HG03064 (cell line): ENCODE measurements around the gene ITPR3.
"Not testable (repeated sequence)": the region's sequence is repeated elsewhere in the genome, so short reads cannot be mapped to it uniquely, and the experiment has no call there.

Experiments
- ATAC-seq: cut with Tn5 transposase; IDR thresholded peaks from one replicate; pipeline ENCODE4 v1.9.1; 2021; ENCODE audit warnings: low read depth; ENCODE audit not compliant: unreplicated experiment

ITPR3 gene

DNA sequence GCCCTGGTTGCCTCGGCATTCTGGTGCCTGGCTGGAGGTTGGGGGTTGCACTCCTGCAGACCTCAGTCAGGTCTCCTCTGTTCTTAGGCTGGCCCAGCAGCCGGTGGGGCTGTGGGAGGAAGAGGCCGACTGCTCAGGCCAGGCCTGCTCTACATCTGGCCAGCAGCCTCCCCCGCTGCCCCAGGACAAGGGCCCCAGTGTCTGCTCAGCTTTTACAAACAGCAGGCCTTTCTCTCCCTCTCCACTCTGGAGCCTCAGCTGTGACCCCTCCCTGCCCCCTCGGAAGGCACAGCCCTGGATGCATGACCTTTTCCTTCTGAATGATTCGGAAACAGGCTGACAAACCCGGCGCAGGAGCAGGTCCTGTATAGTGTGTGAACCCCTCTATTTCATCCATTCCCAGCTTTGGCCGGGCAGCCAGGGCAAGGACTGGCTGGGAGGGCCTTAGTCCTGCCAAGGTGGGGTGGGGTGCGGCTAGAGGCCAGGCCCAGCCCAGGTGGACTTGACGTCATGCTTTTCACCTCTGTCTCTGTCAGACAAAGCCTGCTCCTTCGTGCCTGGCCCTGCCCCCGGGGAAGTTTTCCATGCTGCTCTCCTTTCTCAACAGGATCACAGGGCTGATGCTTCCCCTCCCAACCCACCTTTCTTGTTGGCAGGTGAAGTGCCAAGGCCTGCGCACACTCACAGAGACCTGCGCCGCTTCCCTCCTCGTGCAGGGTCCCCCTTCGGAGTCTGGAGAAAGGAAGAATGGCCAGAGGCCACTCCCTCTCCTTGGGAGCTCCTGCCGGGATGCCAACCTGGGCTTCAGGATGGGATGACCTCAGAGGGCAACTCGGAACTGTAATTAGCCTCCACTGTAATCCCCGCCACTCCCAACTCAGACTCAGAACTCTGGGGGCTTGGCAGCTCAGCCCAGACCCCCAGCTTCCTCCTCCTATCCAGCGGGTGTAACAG lies 10.1 kb upstream of the ITPR3 start:
- no peak for ATAC-seq

DNA sequence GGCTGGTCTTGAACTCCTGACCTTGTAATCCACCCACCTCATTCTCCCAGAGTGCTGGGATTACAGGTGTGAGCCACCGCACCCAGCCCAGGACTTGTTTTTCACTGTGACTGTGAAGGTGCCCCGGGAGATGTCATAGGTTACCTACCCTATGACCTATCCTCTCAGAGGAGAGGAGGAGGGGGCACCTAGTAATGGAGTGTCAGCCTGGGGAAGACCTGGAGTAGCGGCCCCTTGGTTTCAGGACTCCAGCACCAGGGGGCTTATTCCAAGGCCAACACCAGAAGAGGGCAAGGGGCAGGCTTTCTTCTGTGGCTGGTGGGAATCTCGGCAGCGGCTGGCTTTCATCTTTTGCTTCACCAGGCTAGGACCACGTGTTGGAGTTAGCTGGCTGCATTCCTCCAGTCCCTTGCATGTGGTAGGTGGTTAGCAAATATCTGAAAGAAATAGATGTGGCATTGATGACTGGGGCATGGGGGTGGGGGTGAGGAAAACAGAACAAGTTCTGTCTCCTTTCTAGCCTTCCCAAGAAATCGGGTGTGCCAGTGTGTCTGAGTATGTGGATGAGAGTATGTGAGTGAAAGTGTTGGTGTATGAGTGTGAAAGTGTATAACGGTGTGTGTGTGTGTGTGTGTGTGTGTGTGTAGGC lies 7.9 kb upstream of the ITPR3 start:
- ATAC-seq: no peak

DNA sequence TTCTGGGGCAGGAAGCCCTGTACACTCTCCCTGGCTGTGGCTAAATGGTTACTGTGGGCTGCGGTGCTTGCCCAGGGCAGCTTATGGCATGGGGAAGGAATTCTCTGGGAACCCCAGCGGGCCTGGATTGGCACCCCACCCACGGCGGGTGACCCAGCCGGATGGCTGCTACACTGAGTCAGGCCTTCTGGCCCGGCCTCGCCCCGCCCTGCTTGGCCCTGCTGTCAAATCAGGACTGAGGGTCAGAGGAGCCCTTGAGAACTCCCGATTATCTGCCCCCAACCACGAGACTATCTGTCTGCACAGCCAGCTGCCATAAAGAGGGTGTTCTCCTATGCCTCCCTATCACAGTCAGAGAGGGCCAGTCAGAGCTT lies 7.3 kb upstream of the ITPR3 start:
- no peak for ATAC-seq

DNA sequence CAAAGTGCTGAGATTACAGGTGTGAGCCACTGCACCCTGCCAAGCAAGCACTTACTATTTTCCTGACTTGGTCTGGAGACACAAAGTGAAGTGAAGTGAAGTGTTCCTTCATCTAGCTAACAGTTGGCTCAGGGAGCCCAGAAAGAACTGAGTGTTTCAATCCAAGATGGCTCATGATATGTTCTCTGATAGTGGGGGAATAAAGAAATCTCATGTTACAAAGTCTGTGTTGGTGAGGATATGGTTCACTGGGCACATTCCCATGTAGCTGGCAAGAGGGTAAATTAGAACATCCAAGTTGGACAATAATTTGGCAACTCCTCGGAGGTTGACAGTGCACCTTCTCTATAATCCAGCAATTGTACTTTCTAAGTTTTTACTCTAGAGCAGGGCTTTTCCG lies 5.0 kb upstream of the ITPR3 start:
- no peak for ATAC-seq

DNA sequence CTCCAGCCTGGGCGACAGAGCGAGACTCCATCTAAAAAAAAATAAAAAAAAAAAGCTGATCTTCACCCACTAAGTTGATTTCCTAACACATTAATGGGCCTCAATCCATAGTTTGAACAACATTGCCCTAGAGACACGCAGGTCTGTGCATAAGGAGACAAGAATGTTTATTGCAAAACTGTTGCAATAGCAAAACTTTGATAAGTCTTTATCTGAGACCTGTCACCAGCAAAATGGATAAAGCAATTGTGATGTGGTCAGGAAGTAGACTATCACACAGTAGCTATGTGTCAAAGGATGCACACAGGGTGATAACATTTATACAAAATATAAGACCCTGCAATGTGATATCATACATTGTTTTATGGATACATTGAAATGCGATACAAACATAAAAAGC lies 4.2 kb upstream of the ITPR3 start:
- ATAC-seq: no peak

DNA sequence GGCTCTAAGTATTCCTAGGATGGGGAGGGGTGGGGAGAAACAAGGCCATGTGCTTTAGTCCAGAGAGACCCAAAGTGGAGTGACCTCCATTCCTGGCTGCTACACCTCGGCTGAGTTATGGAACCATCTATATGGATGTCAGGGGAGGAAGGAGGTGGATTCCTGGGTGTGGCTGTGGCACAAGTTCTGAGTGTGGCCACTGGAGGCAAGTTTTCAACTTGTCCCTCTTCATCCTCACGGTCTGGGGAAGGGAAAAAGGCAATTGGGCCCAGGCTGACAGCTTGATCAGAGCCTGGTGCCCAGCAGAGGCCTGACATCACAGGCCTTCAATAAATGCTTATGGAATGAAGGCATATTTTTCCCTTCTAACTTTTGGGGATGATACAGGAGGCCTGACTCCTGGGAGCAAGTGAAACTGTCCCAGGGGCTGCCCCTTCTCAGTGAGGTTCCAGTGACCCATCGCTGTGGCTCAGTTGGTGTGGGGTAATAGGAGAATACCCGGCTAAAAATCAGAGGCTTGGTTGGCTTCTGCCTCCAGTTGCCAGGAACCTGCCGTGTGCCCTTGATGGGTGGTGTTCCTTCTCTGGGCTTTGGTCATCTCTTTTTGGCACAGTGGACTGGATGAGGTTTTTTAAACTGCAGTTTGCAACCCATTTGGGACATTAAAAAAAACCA lies 1.8 kb upstream of the ITPR3 start:
- ATAC-seq: no peak

DNA sequence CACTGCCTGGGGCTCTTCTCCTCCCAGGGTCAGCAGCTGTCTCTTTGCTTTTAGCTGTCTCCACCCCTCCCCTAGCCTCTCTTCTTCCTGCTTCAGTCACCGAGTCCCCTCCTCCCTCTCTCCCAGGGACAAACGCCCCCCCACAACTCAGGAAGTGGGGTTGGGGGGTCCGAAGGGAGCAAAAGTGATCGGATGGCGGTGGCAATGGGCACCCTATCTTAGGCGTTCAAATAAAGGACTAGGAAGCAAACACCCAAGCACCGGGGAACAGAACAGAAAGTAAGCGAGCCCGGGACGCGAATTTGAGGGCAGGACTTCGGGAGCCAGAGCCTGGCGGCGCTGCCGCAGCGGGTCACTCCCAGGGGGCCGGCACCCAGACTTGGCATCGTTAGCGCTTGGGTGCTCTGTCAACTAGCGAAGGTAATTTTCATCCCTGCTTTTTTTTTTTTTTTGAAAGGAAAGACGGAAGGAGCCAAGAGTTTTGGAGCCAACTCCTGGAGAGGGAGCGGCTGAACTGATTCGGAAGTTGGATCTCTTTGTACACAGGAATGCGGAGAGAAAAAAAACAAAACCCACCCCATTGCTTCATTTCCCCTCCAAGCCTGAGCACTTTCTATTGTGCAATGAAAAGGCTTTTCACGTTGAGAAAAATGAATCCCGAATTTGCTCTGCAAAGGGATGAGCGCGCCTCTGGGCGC lies 815 bp upstream of the ITPR3 start:
- ATAC-seq: no peak

DNA sequence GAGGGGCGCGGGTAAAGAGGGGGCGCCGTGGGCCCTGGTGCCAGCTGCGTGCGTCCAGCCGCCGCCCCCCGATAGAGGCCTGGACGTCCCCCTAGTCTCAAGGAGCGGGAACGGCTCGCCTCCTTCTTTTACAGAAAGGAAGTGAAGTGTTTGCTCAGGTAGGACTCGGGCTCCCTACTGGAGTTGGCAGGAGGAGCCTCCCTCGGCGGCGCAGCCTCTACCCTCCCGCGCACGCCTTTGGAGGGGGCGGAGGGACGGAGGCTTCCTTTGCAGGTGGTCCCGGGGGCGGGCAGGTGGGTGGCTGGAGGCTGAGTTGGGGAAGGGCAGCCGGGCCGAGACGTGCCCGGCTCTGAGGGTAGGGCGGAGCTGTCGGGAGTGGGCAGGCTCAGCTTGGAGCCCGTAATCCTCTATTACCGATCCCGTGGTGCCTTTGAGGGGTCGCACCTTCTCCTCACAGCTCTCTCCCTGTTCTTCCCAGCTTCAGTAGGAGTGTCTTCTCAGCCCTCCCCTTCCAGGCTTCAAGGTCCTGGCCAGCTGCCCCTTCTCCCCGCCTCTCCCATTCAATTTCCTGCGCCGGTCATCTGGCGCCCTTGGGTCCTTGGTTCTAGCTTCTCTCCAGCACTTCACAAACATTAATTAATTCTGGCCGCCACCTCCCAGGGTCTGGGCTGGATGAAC lies 728 bp downstream of the ITPR3 start:
- peak; percentile 15 for ATAC-seq

DNA sequence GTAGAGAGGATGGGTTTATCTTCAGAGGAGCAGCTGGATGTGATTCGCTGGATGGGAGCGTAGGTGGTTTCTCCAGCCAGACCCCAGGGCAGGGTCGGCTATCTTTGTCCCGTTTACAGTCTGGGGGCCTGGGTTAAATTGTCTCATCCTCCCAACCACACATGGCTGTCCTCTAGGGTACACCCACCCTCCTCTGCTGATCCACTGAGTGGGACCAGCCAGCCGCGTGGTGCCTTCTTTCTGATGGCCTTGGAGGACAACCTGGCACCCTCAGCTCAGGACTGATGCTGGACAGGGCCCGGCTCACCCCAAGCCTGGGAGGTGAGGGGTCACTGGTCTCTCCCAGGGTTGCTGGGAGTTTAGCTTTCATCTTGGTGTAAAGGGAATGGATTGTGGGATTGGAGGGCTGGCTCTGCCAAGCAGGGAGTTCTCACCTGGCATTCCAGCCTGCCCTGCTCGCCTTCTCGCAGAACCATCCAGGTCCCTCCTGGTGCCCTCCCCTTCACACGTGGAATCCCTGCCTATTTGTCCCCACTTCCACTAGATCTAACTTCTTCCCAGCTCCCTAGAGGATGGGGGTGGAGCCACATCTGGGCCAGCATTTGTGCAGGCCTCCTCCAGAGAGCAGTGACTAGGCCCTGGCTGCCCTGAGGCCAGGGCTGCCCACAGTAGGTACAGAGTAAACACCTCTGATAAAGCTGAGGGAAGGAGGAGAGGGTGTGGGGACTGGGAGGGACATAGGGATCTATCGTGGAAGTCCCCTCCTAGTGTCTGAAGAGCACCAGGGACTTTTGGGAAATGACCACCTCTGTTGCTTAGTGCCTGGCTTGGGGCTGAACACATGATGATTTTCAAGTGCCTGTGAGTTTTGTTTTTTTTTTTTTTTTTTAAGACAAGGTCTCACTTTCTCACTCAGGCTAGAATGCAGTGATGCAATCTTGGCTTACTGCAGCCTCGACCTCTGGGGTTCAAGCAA lies 1.6 kb downstream of the ITPR3 start:
- ATAC-seq: no peak

DNA sequence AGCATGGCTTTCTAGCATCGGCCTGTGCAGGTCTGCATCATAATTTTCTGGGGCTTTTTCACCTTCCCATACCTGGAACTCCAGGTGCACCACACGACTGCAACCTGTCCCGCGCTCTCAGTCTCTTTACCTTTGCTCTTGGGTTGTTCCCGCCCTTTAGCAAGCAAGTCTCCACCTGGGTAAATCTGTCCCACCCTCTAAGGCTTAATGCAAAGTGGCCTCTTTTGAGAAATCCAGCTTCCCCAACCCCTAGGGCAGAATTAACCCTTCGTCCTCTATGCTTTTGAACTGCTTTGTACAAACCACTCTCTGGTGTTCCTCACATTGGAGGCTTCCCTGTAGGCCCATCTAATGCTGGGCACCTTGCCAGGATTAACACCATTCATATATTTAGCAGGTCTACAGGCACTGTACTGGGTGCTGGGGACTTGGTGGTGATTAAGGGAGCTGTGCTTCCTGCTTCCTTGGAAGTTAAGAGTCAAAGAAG lies 2.8 kb downstream of the ITPR3 start:
- ATAC-seq: no peak

DNA sequence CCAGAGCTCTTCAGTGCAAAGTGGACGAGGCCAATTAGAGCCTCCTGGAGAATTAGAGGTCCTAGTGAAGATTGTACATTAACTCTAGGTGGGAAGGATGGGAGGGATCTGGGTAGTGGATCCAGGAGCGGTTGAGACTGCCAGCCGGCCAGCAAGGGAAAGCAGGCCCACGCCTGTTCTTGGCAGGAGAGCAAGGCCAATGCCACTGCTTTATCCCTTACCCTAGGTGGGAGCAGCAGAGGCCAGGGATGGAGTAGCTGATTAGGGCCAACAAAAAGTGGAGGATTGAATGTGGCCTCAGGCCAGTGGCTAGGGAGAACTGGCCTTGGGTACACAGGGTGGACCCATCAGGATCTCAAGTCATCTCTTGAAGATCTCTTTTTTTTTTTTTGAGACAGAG lies 3.7 kb downstream of the ITPR3 start:
- ATAC-seq: no peak

DNA sequence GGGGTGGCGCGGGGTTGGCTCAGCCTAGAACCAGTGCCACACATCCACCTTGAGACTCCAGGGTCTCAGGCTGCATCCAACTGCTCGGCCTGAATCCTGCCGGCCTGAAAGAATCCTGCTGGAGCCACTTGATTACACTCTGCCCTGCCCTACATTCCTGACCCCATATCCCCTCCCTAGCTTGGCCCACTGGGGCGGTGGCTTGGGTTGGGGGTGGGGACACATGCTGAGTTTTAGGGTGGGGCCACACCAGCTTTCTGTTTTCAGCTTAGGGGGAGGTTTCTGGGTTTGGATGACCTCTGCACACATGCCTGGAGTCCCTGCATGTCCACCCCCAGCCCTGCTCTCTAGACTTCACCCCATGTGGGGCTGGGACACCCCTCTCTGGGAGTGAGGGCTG lies 6.8 kb downstream of the ITPR3 start:
- ATAC-seq: no peak

DNA sequence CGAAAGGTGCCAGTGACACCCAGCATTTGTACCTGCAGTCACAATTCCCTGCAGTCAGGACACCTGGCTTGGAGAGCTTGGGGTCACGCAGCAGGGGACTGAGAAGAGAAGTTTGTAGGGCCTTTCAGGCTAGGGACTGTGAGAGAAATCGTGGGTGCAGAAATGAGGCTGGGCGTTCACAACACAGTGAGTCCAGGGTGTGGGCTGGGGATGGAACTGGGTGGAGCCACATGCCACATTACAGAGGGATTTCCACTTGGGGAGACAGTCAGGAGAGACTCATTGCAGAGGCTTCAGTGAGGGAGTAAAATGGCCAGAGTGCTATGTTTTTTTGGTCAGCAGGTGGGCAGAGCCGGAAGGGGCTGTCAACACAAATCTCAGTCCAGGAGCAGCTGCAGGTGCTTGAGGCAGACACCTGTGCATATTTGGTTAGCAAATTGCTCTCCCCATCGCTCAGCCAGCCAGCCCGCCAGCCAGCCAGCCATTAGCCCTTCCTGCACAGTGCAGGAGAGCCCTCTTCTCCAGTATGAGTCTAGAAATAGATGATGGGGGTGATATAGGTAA lies 7.4 kb downstream of the ITPR3 start:
- ATAC-seq: no peak

DNA sequence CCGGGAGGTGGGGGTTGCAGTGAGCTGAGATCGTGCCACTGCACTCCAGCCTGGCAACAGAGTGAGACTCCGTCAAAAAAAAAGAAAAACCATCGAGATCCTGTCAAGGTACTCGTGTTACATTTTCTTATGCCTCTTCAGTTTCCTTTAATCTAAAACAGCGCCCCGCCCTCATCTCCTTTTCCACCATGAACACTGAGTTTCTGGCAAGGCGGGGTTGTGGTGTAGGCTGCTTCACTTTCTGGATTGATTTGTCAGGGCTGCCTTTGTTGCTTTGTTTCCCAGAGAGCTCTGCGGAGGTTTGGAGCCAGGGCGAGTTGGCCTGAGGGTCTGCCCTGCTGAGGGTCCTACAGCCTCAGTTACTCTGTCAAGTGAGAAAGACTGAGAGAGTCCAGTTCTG lies 8.9 kb downstream of the ITPR3 start:
- no peak for ATAC-seq

DNA sequence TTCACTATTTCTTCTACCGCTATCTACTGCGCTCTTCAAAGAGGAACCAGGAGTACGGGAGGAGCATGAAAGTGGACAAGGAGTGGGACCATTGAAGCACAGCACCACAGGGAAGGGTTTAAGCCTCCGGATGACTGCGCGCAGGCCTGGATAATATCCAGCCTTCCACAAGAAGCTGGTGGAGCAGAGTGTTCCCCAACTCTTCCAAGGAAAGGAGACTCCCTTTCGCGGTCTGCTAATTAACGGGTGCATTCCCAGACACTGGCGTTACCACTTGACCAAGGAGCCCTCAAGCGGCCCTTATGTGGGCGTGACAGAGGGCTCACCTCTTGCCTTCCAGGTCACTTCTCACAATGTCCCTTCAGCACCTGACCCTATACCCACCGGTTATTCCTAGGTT lies 10.4 kb downstream of the ITPR3 start:
- not testable (repeated sequence) for ATAC-seq

DNA sequence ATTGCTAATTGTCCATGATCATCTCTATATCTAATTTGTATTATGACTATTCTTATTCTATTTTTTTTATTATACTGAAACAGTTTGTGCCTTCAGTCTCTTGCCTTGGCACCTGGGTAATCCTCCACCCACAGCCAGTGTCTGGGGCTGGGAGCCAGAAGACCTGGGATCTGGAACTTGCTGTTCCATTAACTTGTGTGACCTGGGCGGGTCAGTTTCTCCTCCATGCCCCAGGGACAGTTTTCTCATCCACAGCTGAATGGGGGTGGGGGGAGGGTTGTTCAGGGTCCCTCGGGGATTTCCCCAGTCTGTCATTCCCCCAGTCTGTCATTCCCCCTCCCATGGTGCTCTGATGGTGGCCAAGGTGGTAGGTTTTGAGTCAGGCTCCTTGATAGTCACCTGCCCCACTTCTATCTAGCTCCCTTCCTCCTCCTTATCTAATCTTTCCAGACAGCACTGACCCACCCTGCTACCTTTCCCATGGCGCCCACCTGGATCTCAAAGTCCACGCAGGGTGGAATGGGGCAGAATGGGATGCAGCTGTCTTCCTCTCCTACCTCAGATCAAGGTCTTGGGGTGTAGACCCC lies 10.9 kb downstream of the ITPR3 start:
- ATAC-seq: no peak

DNA sequence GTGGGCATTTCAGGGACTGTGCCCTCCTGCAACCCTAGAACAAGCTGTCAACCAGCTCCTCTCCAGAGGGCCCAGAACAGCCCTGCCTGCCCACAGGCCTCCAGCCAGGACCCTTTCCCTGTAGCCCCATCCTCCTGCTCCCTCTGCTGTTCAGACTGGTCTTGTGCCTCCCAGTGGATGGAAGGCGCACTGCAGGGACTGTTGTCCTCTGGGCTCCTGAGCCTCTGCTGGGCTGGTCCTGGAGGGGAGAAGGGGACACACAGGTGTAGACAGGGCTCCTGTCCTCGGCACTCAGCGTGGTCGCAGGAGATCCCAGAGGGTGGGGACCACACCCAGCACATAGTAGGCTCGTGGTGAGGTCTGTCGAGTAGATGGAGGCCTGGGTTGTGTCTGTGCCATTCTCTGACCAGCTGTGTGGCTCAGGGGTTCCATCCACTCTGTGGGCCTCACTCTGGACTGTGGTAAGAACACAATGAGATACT lies 11.5 kb downstream of the ITPR3 start:
- no peak for ATAC-seq

DNA sequence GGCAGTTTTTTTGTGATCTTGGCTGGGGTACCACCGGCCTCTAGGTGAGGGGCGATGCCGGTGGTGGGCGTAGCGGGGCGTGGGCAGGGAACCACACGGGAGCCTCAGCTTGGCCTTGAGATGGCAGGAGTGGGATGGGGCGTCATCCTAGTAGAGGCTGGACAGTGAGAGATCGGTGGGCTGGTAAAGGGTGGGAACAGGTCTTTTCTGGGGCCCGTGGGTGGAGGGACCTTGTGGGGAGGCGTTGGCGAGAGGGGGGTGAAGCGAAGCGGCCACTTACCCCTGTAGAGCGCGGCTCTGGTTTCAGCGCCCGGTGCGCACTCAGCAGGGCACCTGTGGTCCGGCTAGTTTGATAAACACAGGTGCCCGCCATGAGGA lies 12.0 kb downstream of the ITPR3 start:
- no peak for ATAC-seq
